GM12878 (cell line): ENCODE measurements around the gene FAM20A.

Source experiments
- EZH2 ChIP-seq: IDR thresholded peaks from 2 replicates; pipeline ENCODE4 v1.6.1; 2012; ENCODE audit warnings: low read depth, mild to moderate bottlenecking, control low read depth, inconsistent platforms, low read length, borderline replicate concordance; ENCODE audit not compliant: control insufficient read depth
- GABPA ChIP-seq: IDR thresholded peaks from 2 replicates; pipeline ENCODE4 v1.6.1; 2014; ENCODE audit warnings: antibody characterized with exemption, low read depth, mild to moderate bottlenecking, inconsistent platforms
- ZNF207 ChIP-seq: fragments of 450-650 bp; IDR thresholded peaks from 2 replicates; pipeline ENCODE4 v1.6.1; 2014; ENCODE audit warnings: antibody characterized with exemption, mild to moderate bottlenecking, borderline replicate concordance
- TF ChIP-seq, protein P1 (sequence below), 3 experiments: IDR thresholded peaks in 2 of 3; conservative IDR thresholded peaks in 1 of 3; 2 replicates each; pipeline ENCODE4 v1.5.1; 2011; ENCODE audit warnings: low read depth in 3 of 3, low read length in 3 of 3, mild to moderate bottlenecking in 3 of 3, control low read depth in 2 of 3, moderate library complexity in 2 of 3, inconsistent platforms in 1 of 3, mixed read lengths in 1 of 3; ENCODE audit not compliant: control insufficient read depth in 2 of 3, insufficient read depth in 1 of 3; ENCODE audit errors: extremely low read depth in 1 of 3
- TF ChIP-seq, protein P2 (sequence below): fragments of 450-650 bp; IDR thresholded peaks from 2 replicates; pipeline ENCODE4 v1.6.1; 2018; ENCODE audit warnings: borderline replicate concordance, mild to moderate bottlenecking; ENCODE audit not compliant: partially characterized antibody
- TF ChIP-seq, protein P3 (sequence below): IDR thresholded peaks from 2 replicates; pipeline ENCODE4 v1.6.1; 2011; ENCODE audit warnings: mild to moderate bottlenecking, low read depth, low read length, moderate library complexity; ENCODE audit not compliant: insufficient replicate concordance
- TF ChIP-seq, protein P4 (sequence below): fragments of 150-350 bp; IDR thresholded peaks from 2 replicates; pipeline ENCODE4 v1.6.1; 2016; ENCODE audit warnings: low read depth, low read length

DNA sequence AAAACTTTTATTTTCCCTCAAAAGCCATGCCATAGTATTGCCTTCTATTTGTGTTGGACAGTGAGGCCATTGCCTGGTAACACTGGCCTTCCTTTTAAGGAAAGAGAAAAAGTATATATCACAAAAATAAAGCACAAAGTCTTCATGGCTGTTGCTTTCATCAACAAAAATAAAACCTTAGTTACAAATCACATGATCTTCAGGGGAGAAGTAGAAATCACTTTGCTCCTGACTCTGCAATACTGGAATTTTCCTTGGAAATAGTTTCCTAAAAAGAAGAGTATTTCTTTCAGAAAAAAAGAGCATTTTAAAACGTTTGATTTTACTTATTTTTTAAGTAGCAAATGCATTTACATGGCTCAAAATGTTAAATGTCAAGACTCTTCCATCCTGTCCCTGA is 41.9 kb downstream of the FAM20A start:
- TF ChIP-seq, protein P1, sequence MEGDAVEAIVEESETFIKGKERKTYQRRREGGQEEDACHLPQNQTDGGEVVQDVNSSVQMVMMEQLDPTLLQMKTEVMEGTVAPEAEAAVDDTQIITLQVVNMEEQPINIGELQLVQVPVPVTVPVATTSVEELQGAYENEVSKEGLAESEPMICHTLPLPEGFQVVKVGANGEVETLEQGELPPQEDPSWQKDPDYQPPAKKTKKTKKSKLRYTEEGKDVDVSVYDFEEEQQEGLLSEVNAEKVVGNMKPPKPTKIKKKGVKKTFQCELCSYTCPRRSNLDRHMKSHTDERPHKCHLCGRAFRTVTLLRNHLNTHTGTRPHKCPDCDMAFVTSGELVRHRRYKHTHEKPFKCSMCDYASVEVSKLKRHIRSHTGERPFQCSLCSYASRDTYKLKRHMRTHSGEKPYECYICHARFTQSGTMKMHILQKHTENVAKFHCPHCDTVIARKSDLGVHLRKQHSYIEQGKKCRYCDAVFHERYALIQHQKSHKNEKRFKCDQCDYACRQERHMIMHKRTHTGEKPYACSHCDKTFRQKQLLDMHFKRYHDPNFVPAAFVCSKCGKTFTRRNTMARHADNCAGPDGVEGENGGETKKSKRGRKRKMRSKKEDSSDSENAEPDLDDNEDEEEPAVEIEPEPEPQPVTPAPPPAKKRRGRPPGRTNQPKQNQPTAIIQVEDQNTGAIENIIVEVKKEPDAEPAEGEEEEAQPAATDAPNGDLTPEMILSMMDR (IDR thresholded peaks at IDR 0.05 in 2 of 3, conservative IDR thresholded peaks at IDR 0.05 in 1 of 3; ENCODE audit: control insufficient read depth in 2 of 3, extremely low read depth in 1 of 3, insufficient read depth in 1 of 3, low read depth in 3 of 3, low read length in 3 of 3): no peak
- no peak for TF ChIP-seq EZH2
- TF ChIP-seq, protein P2, sequence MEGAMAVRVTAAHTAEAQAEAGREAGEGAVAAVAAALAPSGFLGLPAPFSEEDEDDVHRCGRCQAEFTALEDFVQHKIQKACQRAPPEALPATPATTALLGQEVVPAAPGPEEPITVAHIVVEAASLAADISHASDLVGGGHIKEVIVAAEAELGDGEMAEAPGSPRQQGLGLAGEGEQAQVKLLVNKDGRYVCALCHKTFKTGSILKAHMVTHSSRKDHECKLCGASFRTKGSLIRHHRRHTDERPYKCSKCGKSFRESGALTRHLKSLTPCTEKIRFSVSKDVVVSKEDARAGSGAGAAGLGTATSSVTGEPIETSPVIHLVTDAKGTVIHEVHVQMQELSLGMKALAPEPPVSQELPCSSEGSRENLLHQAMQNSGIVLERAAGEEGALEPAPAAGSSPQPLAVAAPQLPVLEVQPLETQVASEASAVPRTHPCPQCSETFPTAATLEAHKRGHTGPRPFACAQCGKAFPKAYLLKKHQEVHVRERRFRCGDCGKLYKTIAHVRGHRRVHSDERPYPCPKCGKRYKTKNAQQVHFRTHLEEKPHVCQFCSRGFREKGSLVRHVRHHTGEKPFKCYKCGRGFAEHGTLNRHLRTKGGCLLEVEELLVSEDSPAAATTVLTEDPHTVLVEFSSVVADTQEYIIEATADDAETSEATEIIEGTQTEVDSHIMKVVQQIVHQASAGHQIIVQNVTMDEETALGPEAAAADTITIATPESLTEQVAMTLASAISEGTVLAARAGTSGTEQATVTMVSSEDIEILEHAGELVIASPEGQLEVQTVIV: no peak
- TF ChIP-seq, protein P3, sequence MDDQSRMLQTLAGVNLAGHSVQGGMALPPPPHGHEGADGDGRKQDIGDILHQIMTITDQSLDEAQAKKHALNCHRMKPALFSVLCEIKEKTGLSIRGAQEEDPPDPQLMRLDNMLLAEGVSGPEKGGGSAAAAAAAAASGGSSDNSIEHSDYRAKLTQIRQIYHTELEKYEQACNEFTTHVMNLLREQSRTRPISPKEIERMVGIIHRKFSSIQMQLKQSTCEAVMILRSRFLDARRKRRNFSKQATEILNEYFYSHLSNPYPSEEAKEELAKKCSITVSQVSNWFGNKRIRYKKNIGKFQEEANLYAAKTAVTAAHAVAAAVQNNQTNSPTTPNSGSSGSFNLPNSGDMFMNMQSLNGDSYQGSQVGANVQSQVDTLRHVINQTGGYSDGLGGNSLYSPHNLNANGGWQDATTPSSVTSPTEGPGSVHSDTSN: no peak
- TF ChIP-seq, protein P4, sequence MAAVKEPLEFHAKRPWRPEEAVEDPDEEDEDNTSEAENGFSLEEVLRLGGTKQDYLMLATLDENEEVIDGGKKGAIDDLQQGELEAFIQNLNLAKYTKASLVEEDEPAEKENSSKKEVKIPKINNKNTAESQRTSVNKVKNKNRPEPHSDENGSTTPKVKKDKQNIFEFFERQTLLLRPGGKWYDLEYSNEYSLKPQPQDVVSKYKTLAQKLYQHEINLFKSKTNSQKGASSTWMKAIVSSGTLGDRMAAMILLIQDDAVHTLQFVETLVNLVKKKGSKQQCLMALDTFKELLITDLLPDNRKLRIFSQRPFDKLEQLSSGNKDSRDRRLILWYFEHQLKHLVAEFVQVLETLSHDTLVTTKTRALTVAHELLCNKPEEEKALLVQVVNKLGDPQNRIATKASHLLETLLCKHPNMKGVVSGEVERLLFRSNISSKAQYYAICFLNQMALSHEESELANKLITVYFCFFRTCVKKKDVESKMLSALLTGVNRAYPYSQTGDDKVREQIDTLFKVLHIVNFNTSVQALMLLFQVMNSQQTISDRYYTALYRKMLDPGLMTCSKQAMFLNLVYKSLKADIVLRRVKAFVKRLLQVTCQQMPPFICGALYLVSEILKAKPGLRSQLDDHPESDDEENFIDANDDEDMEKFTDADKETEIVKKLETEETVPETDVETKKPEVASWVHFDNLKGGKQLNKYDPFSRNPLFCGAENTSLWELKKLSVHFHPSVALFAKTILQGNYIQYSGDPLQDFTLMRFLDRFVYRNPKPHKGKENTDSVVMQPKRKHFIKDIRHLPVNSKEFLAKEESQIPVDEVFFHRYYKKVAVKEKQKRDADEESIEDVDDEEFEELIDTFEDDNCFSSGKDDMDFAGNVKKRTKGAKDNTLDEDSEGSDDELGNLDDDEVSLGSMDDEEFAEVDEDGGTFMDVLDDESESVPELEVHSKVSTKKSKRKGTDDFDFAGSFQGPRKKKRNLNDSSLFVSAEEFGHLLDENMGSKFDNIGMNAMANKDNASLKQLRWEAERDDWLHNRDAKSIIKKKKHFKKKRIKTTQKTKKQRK: no peak
- TF ChIP-seq GABPA: no peak
- no peak for TF ChIP-seq ZNF207
